HepG2 (cell line): ENCODE results near the gene LAMC1. TPM values are rescaled to one million over a fixed set of nuclear protein-coding genes. Genes with fewer than 3 reads are reported as not detected.

Source experiments
- ATAC-seq: fragments of 200-7000 bp; cut with Tn5 transposase; 3 replicates; pipeline ENCODE4 v1.9.1; 2020; ENCODE audit warnings: mild to moderate bottlenecking, moderate library complexity
- BruUV-seq: library from RNA; stranded (reverse); fragments of 400-500 nt; replicated peaks from 2 replicates; lab custom pipeline; 2021; lab: Mats Ljungman, UMichigan
- CTCF ChIA-PET: fragments of 300-600 bp; formaldehyde crosslinking; extraction: SDS; loops from one replicate; lab custom pipeline; 2021; ENCODE audit warnings: low total read pairs, inconsistent platforms, low intra/inter-chr PET ratio; lab: Yijun Ruan, JAX
- POLR2A ChIA-PET: fragments of 350-600 bp; sonication (Branson Sonifier 250); formaldehyde crosslinking; loops from one replicate; lab custom pipeline; 2020; ENCODE audit warnings: antibody characterized with exemption, inconsistent platforms; lab: Yijun Ruan, JAX
- DNase-seq: peaks from one replicate; pipeline ENCODE4 v3.0.0-alpha.2; 2015; ENCODE audit warnings: low spot score
- FAIRE-seq: peaks from 3 replicates; lab custom pipeline; 2011; peaks lifted over from hg19 to GRCh38; lab: Jason Lieb, UNC
- H2AFZ ChIP-seq: one replicate; pipeline ENCODE4 v1.6.1; 2011; ENCODE audit warnings: low read length, inconsistent platforms
- H3K27ac ChIP-seq: fragments of 300-600 bp; 3 replicates; pipeline ENCODE4 v1.8.0; 2011; ENCODE audit warnings: mixed run types, mild to moderate bottlenecking, mixed read lengths, low read length, inconsistent platforms; ENCODE audit not compliant: insufficient read depth; ENCODE audit errors: extremely low read length
- H3K27me3 ChIP-seq, 2 experiments: fragments of 200-600 bp in 1 of 2; 2 replicates in 1 of 2; 3 replicates in 1 of 2; pipeline versions ENCODE4 v1.6.0 to v1.8.0; 2011; ENCODE audit warnings: low read length in 2 of 2, mild to moderate bottlenecking in 2 of 2, moderate library complexity in 2 of 2, inconsistent platforms in 1 of 2; ENCODE audit not compliant: insufficient read depth in 2 of 2, control insufficient read depth in 1 of 2
- H3K36me3 ChIP-seq, 2 experiments: fragments of 200-600 bp in 1 of 2; replicated peaks in 1 of 2; 2 replicates in 1 of 2; 3 replicates in 1 of 2; pipeline versions ENCODE4 v1.5.1 to v1.8.0; 2011; ENCODE audit warnings: low read length in 2 of 2, inconsistent platforms in 1 of 2; ENCODE audit not compliant: insufficient read depth in 2 of 2, control insufficient read depth in 1 of 2
- H3K4me1 ChIP-seq: 2 replicates; pipeline ENCODE4 v1.5.1; 2012; ENCODE audit warnings: low read length, inconsistent platforms; ENCODE audit not compliant: insufficient read depth
- H3K4me2 ChIP-seq: 2 replicates; pipeline ENCODE4 v1.6.0; 2011; ENCODE audit warnings: low read depth, low read length, inconsistent platforms
- H3K4me3 ChIP-seq, 3 experiments: fragments of 200-600 bp in 1 of 3; sonication (generic), shearing (Covaris generic) in 1 of 3; replicated peaks in 1 of 3; 2 replicates each; pipeline ENCODE4 v1.5.1; 2011 to 2016; ENCODE audit warnings: low read length in 3 of 3, inconsistent platforms in 2 of 3, low read depth in 2 of 3, mild to moderate bottlenecking in 2 of 3, control low read depth in 1 of 3, mixed read lengths in 1 of 3; ENCODE audit not compliant: insufficient read depth in 1 of 3
- H3K79me2 ChIP-seq: one replicate; pipeline ENCODE4 v1.6.1; 2011; ENCODE audit warnings: low read length, inconsistent platforms; ENCODE audit not compliant: insufficient read depth
- H3K9ac ChIP-seq: 2 replicates; pipeline ENCODE4 v1.6.0; 2011; ENCODE audit warnings: mild to moderate bottlenecking, low read depth, low read length, inconsistent platforms; ENCODE audit not compliant: insufficient read depth
- H3K9me3 ChIP-seq: 2 replicates; pipeline ENCODE4 v1.5.1; 2012; ENCODE audit warnings: mild to moderate bottlenecking, low read length
- H4K20me1 ChIP-seq: 2 replicates; pipeline ENCODE4 v1.6.0; 2011; ENCODE audit warnings: inconsistent platforms, mild to moderate bottlenecking, low read length, moderate library complexity; ENCODE audit not compliant: insufficient read depth
- CEBPB ChIP-seq: IDR thresholded peaks from 2 replicates; pipeline ENCODE4 v1.6.1; 2011; ENCODE audit warnings: low read depth, low read length, improper control_type of control experiment, borderline replicate concordance
- HNRNPK ChIP-seq: fragments of 200-400 bp; formaldehyde crosslinking; IDR thresholded peaks from 2 replicates; pipeline ENCODE4 v1.6.1; 2018; ENCODE audit warnings: low read length, low read depth, moderate library complexity, mild to moderate bottlenecking; ENCODE audit not compliant: poor library complexity, severe bottlenecking
- NR3C1 ChIP-seq: sonication (generic); formaldehyde crosslinking; IDR thresholded peaks from 2 replicates; pipeline ENCODE4 v1.4.0; 2020; ENCODE audit warnings: missing genetic modification reagents
- PHF5A ChIP-seq: IDR thresholded peaks from one replicate; pipeline ENCODE4 v1.6.1; 2018; ENCODE audit warnings: low read depth, missing genetic modification reagents; ENCODE audit not compliant: unreplicated experiment
- RFX3 ChIP-seq: IDR thresholded peaks from 2 replicates; pipeline ENCODE4 v1.6.1; 2016; ENCODE audit warnings: missing biosample characterization, missing genetic modification reagents
- SMARCE1 ChIP-seq: fragments of 450-650 bp; IDR thresholded peaks from 2 replicates; pipeline ENCODE4 v1.6.1; 2017; ENCODE audit warnings: borderline replicate concordance
- THAP11 ChIP-seq: IDR thresholded peaks from 2 replicates; pipeline ENCODE4 v1.6.1; 2016; ENCODE audit warnings: missing biosample characterization, missing genetic modification reagents
- ZNF317 ChIP-seq: sonication (generic); formaldehyde crosslinking; IDR thresholded peaks from 2 replicates; pipeline ENCODE4 v1.5.0; 2020; ENCODE audit warnings: mild to moderate bottlenecking, missing genetic modification reagents
- ZNF335 ChIP-seq: sonication (generic); formaldehyde crosslinking; IDR thresholded peaks from 2 replicates; pipeline ENCODE4 v1.4.0; 2020; ENCODE audit warnings: missing genetic modification reagents
- ZNF350 ChIP-seq: sonication (generic); formaldehyde crosslinking; IDR thresholded peaks from 2 replicates; pipeline ENCODE4 v1.4.0; 2020; ENCODE audit warnings: mild to moderate bottlenecking, low read depth, missing genetic modification reagents, borderline replicate concordance
- ZNF564 ChIP-seq: sonication (generic); formaldehyde crosslinking; IDR thresholded peaks from 2 replicates; pipeline ENCODE4 v1.8.1; 2023; ENCODE audit warnings: mild to moderate bottlenecking, missing genetic modification reagents
- ZNF670 ChIP-seq: sonication (generic); formaldehyde crosslinking; IDR thresholded peaks from 2 replicates; pipeline ENCODE4 v1.8.0; 2022; ENCODE audit warnings: mild to moderate bottlenecking, missing genetic modification reagents, borderline replicate concordance
- WGBS: methylation state at CpG from one replicate; pipeline ENCODE4 v1.1.6; 2017; ENCODE audit warnings: low lambda C conversion rate; 5-methylcytosine and 5-hydroxymethylcytosine counted together
- in situ Hi-C: cut with HindIII; loops from 2 replicates; pipeline ENCODE4 v1.10.0; 2017; ENCODE audit warnings: low pct_unique_long_range_greater_than_20kb; ENCODE audit not compliant: extremely low pct_ligation_motif_present
- intact Hi-C: fragments of 100-400 bp; cut with micrococcal nuclease; formaldehyde crosslinking; loops from one replicate; pipeline ENCODE4 v1.10.0; 2022; ENCODE audit not compliant: unreplicated experiment
- polyA plus RNA-seq, 8 experiments: library from polyadenylated mRNA; depleted of rRNA in 3 of 8; stranded (reverse) in 7 of 8; unstranded in 1 of 8; fragments of >200 nt; fragmentation: Illumina TruSeq in 4 of 8; extraction: Trizol in 4 of 8; gene quantifications; 2 replicates each; pipeline versions ENCODE4 v1.2.1 to v1.2.3, GENCODE V29; 2011 to 2016; ENCODE audit warnings: low read depth in 4 of 8, missing spikeins in 1 of 8, mixed read lengths in 1 of 8; ENCODE audit not compliant: insufficient read depth in 1 of 8
- total RNA-seq, 5 experiments: library from RNA; depleted of rRNA; stranded (reverse); fragments of >200 nt; fragmentation: Illumina TruSeq; extraction: Trizol; gene quantifications; 2 replicates each; pipeline ENCODE4 v1.2.3, GENCODE V29; 2016; ENCODE audit warnings: low read depth in 1 of 5
- TF ChIP-seq, protein P1 (sequence below): sonication (generic); formaldehyde crosslinking; IDR thresholded peaks from 2 replicates; pipeline ENCODE4 v1.4.0; 2020; ENCODE audit warnings: missing genetic modification reagents
- TF ChIP-seq, protein P2 (sequence below): sonication (generic); formaldehyde crosslinking; IDR thresholded peaks from 2 replicates; pipeline ENCODE4 v1.8.1; 2022; ENCODE audit warnings: mild to moderate bottlenecking, missing genetic modification reagents

LAMC1 gene
- total and polyA plus RNA-seq, 2 of the 13 experiments (the other 11 are each of a cell fraction or from before 2014, with no cell fraction given) = 58.5 to 137 TPM

DNA sequence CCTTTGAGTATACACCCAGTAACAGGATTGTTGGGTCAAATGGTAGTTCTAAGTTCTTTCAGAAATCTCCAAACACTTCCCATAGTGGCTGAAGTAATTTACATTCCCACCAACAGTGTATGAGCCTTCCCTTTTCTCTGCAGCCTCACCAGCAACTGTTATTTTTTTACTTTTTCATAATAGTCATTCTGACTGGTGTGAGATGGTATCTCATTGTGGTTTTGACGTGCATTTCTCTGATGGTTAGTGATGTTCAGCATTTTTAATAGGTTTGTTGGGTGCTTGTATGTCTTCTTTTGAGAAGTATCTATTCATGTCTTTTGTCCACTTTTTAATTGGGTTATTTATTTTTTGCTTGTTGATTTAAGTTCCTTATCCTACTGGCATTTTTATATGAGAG is 26.4 kb upstream of the LAMC1 start:
- Histone ChIP-seq H3K36me3 (no peaks in the 10 kb centered on the region), H3K9me3 (no peaks in the 10 kb centered on the region), H3K4me1 (no peaks in the 10 kb centered on the region), H2AFZ (no peak overlapping the region), H3K4me2 (no peak overlapping the region), H3K27ac (no peak overlapping the region), H3K79me2 (no peaks in the 10 kb centered on the region), H3K4me3 (no peak overlapping the region), H3K27me3 (no peaks in the 10 kb centered on the region), H3K9ac (no peak overlapping the region), H4K20me1 (no peaks in the 10 kb centered on the region)
- BruUV-seq = no TSS peak
- intact Hi-C loops (no loop called here), in situ Hi-C loops (no loop called here)
- CTCF ChIA-PET = no interaction called here
- TF ChIP-seq PHF5A (CRISPR knock-in tag) = no peak
- no peak for TF ChIP-seq ZNF350 (CRISPR knock-in tag)
- no peak for TF ChIP-seq NR3C1 (CRISPR knock-in tag)
- TF ChIP-seq ZNF317 (CRISPR knock-in tag) = no peak
- no peak for TF ChIP-seq ZNF564 (CRISPR knock-in tag)
- DNase-seq (no peak), FAIRE-seq (no peak), ATAC-seq (no peak)
- 0% methylated on average over 1 of the region's 1 CpG for WGBS
- POLR2A ChIA-PET = no interaction called here

DNA sequence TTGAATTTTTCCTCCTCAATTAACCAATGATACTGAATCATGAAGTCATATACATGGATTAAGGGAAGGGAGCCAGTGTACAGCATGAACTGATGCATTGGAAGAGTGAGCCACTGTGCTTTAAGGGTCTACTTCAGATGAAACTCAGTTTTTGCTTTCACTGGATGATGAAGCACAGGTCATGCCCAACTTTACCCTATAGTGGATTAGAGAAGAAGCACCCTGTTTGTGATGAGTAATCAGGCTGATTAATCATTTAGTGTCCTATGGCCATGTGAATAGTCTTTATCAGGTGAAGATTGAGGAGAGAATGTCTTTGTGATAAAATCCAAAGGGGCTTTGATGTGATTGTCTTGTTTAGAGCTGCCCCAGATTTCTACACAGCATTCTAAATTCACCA is 24.7 kb upstream of the LAMC1 start:
- BruUV-seq = no TSS peak
- Histone ChIP-seq H3K27me3 (no peaks in the 10 kb centered on the region), H3K4me2 (no peak overlapping the region), H4K20me1 (no peaks in the 10 kb centered on the region), H3K9me3 (no peaks in the 10 kb centered on the region), H3K79me2 (no peaks in the 10 kb centered on the region), H3K9ac (no peak overlapping the region), H2AFZ (no peak overlapping the region), H3K4me3 (no peak overlapping the region), H3K36me3 (no peaks in the 10 kb centered on the region), H3K27ac (no peak overlapping the region), H3K4me1 (peaks cover 11% of the 10 kb centered on the region; the same call in 1 of the 2 replicates)
- ChIA-PET POLR2A (no interaction called here), CTCF (no interaction called here)
- FAIRE-seq = no peak
- no peak for ATAC-seq
- no peak for DNase-seq
- intact Hi-C loops (no loop called here), in situ Hi-C loops (no loop called here)
- no peak for TF ChIP-seq HNRNPK
- TF ChIP-seq, protein P1, sequence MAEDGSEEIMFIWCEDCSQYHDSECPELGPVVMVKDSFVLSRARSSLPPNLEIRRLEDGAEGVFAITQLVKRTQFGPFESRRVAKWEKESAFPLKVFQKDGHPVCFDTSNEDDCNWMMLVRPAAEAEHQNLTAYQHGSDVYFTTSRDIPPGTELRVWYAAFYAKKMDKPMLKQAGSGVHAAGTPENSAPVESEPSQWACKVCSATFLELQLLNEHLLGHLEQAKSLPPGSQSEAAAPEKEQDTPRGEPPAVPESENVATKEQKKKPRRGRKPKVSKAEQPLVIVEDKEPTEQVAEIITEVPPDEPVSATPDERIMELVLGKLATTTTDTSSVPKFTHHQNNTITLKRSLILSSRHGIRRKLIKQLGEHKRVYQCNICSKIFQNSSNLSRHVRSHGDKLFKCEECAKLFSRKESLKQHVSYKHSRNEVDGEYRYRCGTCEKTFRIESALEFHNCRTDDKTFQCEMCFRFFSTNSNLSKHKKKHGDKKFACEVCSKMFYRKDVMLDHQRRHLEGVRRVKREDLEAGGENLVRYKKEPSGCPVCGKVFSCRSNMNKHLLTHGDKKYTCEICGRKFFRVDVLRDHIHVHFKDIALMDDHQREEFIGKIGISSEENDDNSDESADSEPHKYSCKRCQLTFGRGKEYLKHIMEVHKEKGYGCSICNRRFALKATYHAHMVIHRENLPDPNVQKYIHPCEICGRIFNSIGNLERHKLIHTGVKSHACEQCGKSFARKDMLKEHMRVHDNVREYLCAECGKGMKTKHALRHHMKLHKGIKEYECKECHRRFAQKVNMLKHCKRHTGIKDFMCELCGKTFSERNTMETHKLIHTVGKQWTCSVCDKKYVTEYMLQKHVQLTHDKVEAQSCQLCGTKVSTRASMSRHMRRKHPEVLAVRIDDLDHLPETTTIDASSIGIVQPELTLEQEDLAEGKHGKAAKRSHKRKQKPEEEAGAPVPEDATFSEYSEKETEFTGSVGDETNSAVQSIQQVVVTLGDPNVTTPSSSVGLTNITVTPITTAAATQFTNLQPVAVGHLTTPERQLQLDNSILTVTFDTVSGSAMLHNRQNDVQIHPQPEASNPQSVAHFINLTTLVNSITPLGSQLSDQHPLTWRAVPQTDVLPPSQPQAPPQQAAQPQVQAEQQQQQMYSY = no peak
- TF ChIP-seq THAP11 = no peak
- TF ChIP-seq, protein P2, sequence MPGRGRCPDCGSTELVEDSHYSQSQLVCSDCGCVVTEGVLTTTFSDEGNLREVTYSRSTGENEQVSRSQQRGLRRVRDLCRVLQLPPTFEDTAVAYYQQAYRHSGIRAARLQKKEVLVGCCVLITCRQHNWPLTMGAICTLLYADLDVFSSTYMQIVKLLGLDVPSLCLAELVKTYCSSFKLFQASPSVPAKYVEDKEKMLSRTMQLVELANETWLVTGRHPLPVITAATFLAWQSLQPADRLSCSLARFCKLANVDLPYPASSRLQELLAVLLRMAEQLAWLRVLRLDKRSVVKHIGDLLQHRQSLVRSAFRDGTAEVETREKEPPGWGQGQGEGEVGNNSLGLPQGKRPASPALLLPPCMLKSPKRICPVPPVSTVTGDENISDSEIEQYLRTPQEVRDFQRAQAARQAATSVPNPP (CRISPR knock-in tag) = no peak
- TF ChIP-seq RFX3 (CRISPR knock-in tag) = no peak
- no peak for TF ChIP-seq ZNF335
- TF ChIP-seq PHF5A (CRISPR knock-in tag) = no peak
- no peak for TF ChIP-seq ZNF670
- TF ChIP-seq CEBPB = no peak
- no peak for TF ChIP-seq SMARCE1
